A549 treated with DMSO at 1 μM for 4 hours (cell line): Measurements from ENCODE around the gene TRIM25. TPM values are rescaled to one million over a fixed set of nuclear protein-coding genes. Genes with fewer than 3 reads are reported as not detected.

Source experiments
- total RNA-seq: library from RNA; stranded (reverse); fragments of 200-300 nt; extraction: Qiagen RNA extraction; gene quantifications from 5 replicates; pipeline ENCODE4 v1.2.3, GENCODE V29; 2022; ENCODE audit warnings: low read depth

Gene TRIM25
- 64.9 to 79.4 TPM (median 73.2 TPM) in 5 replicates for total RNA-seq

DNA sequence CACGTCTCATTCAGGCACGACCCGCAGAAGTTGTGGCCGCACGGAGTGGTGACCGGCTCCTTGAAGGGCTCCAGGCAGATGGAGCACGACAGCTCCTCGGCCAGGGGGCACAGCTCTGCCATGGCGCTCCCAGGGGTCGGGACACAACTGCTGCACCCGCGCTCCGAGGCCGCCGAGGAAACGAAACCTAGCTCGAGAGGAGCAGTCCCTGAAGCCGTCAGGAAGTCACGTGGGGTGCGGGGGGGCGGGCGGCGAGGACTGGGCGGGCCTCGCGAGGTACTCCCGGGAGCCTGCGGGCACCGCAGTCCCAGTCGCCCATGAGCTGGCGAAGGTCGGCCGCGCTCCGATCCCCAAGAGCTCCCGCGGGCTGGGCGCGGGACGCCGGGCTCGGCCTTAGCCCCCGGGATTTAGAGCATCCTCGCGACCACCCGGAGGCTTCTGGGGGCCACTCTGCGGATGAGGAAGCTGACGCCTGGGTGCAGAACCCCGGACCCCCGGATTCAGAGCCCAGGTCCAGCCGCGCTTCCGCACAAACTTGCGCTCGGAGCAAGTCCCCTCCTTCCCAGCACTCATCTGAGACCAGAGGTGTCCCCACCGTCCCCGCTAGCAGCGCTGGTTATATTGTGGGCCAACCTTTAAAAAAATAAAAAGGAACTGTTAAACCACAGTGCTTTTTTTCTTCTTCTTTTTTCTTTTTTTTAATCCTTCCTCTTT is at the start of gene TRIM25:
Gene TRIM25, minus strand, starts transcription at position 183 of the 714 bp plus-strand sequence. Its CDS starts 61 bp downstream, at position 122.

GRCh38 chr17:56960596-56961538 is 47.0 kb upstream of the TRIM25 start, which contains the start of gene COIL:
COIL (minus strand) TSS chr17:56961050; CDS start chr17:56961019, 31 bp downstream.

Other genes with a start within 250 kb of the TRIM25 start
- gene C17orf67, start 80.1 kb downstream of the TRIM25 start, total RNA-seq = 0.68 to 2.6 TPM (median 2.3 TPM) in 5 replicates
- gene DGKE, start 79.9 kb downstream of the TRIM25 start, total RNA-seq = 3.8 to 5.2 TPM (median 4.4 TPM) in 5 replicates
- 18.4 to 21.7 TPM (median 18.7 TPM) in 5 replicates for gene COIL, start 47.0 kb upstream of the TRIM25 start, total RNA-seq
- gene SCPEP1, start 64.1 kb upstream of the TRIM25 start, total RNA-seq = 37.7 to 45.7 TPM (median 42.5 TPM) in 5 replicates
- 52.1 to 59.6 TPM (median 56.2 TPM) in 5 replicates for gene AKAP1, start 171.2 kb upstream of the TRIM25 start, total RNA-seq